HepG2 (cell line): ENCODE results near the gene CDT1. TPM values are rescaled to one million over a fixed set of nuclear protein-coding genes. Genes with fewer than 3 reads are reported as not detected.

Experiments
- AKNA ChIP-seq: sonication (generic); formaldehyde crosslinking; IDR thresholded peaks from 2 replicates; pipeline ENCODE4 v1.4.0; 2020; ENCODE audit warnings: missing genetic modification reagents, borderline replicate concordance
- EHMT2 ChIP-seq: fragments of 200-600 bp; sonication (generic); IDR thresholded peaks from 2 replicates; pipeline ENCODE4 v1.7.0; 2017; ENCODE audit warnings: antibody characterized with exemption, low read depth, low read length, borderline replicate concordance
- HDAC2 ChIP-seq: sonication (generic); formaldehyde crosslinking; IDR thresholded peaks from 2 replicates; pipeline ENCODE4 v1.4.0; 2020; ENCODE audit warnings: missing genetic modification reagents
- KDM5B ChIP-seq: sonication (generic); formaldehyde crosslinking; IDR thresholded peaks from 2 replicates; pipeline ENCODE4 v1.4.0; 2020; ENCODE audit warnings: missing genetic modification reagents, mild to moderate bottlenecking, borderline replicate concordance
- PAWR ChIP-seq: sonication (generic); formaldehyde crosslinking; IDR thresholded peaks from 2 replicates; pipeline ENCODE4 v1.4.0; 2020; ENCODE audit warnings: missing genetic modification reagents, mild to moderate bottlenecking, borderline replicate concordance
- STAG1 ChIP-seq: sonication (generic); formaldehyde crosslinking; IDR thresholded peaks from 2 replicates; pipeline ENCODE4 v1.4.0; 2020; ENCODE audit warnings: missing genetic modification reagents
- TBP ChIP-seq: sonication (generic); formaldehyde crosslinking; IDR thresholded peaks from 2 replicates; pipeline ENCODE4 v1.5.0; 2020; ENCODE audit warnings: missing genetic modification reagents
- TBX2 ChIP-seq: sonication (generic); formaldehyde crosslinking; IDR thresholded peaks from 2 replicates; pipeline ENCODE4 v1.5.0; 2020; ENCODE audit warnings: missing genetic modification reagents, mild to moderate bottlenecking, borderline replicate concordance
- ZBTB8A ChIP-seq: sonication (generic); formaldehyde crosslinking; IDR thresholded peaks from 2 replicates; pipeline ENCODE4 v1.4.0; 2020; ENCODE audit warnings: mild to moderate bottlenecking, low read depth, missing genetic modification reagents, borderline replicate concordance
- ZFP41 ChIP-seq: sonication (generic); formaldehyde crosslinking; IDR thresholded peaks from 2 replicates; pipeline ENCODE4 v1.4.0; 2020; ENCODE audit warnings: mild to moderate bottlenecking, missing genetic modification reagents, borderline replicate concordance
- ZMAT3 ChIP-seq: sonication (generic); formaldehyde crosslinking; conservative IDR thresholded peaks from 2 replicates; pipeline ENCODE4 v1.7.0; 2021; ENCODE audit warnings: missing genetic modification reagents
- ZMYM3 ChIP-seq: sonication (generic); formaldehyde crosslinking; IDR thresholded peaks from 2 replicates; pipeline ENCODE4 v1.5.1; 2020; ENCODE audit warnings: mild to moderate bottlenecking, missing genetic modification reagents
- ZNF720 ChIP-seq: sonication (generic); formaldehyde crosslinking; IDR thresholded peaks from 2 replicates; pipeline ENCODE4 v1.4.0; 2020; ENCODE audit warnings: missing genetic modification reagents
- ZNF781 ChIP-seq: sonication (generic); formaldehyde crosslinking; IDR thresholded peaks from 2 replicates; pipeline ENCODE4 v1.5.1; 2020; ENCODE audit warnings: borderline replicate concordance, mild to moderate bottlenecking, missing genetic modification reagents; ENCODE audit errors: not compliant biosample characterization
- polyA plus RNA-seq, 8 experiments: library from polyadenylated mRNA; depleted of rRNA in 3 of 8; stranded (reverse) in 7 of 8; unstranded in 1 of 8; fragments of >200 nt; fragmentation: Illumina TruSeq in 4 of 8; extraction: Trizol in 4 of 8; gene quantifications; 2 replicates each; pipeline versions ENCODE4 v1.2.1 to v1.2.3, GENCODE V29; 2011 to 2016; ENCODE audit warnings: low read depth in 4 of 8, missing spikeins in 1 of 8, mixed read lengths in 1 of 8; ENCODE audit not compliant: insufficient read depth in 1 of 8
- total RNA-seq, 5 experiments: library from RNA; depleted of rRNA; stranded (reverse); fragments of >200 nt; fragmentation: Illumina TruSeq; extraction: Trizol; gene quantifications; 2 replicates each; pipeline ENCODE4 v1.2.3, GENCODE V29; 2016; ENCODE audit warnings: low read depth in 1 of 5
- TF ChIP-seq, protein P1 (sequence below): IDR thresholded peaks from 2 replicates; pipeline ENCODE4 v1.6.1; 2012; ENCODE audit warnings: low read depth, low read length, improper control_type of control experiment
- TF ChIP-seq, protein P2 (sequence below): sonication (generic); formaldehyde crosslinking; IDR thresholded peaks from 2 replicates; pipeline ENCODE4 v1.9.0; 2021; ENCODE audit warnings: mild to moderate bottlenecking, missing genetic modification reagents

CDT1 gene
- total and polyA plus RNA-seq, 2 of the 13 experiments (the other 11 are each of a cell fraction or from before 2014, with no cell fraction given), result 23.1 to 23.8 TPM

DNA sequence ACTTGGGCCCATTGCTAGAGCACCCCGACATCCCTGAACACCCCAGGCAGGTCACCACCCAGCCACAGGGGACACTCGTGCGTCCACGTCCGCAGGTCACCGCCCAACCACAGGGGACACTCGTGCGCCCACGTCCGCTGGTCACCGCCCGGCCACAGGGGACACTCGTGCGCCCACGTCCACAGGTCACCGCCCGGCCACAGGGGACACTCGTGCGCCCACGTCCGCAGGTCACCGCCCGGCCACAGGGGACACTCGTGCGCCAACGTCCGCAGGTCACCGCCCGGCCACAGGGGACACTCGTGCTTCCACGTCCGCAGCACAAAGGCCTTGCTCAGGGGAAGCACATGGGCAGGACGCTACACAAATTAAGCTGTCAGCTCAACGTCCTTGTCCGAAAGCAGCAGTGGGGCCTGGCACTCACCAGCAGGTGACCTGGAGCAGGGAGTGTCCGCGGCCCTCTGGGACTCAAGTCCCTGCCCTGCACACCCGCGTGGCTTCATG lies 35.5 kb downstream of the CDT1 start (continued):
- TF ChIP-seq AKNA (CRISPR knock-in tag), result no peak
- TF ChIP-seq ZNF781 (CRISPR knock-in tag), result peak; percentile 39
- TF ChIP-seq EHMT2, result peak; percentile 37; the same call in 1 of the 2 replicates
- TF ChIP-seq ZMAT3, result no peak
- peak; percentile 54 for TF ChIP-seq STAG1 (CRISPR knock-in tag)
- TF ChIP-seq ZFP41, result no peak
- no peak for TF ChIP-seq TBP (CRISPR knock-in tag)
- no peak for TF ChIP-seq PAWR (CRISPR knock-in tag)
- peak; percentile 42; the same call in 1 of the 2 replicates for TF ChIP-seq TBX2 (CRISPR knock-in tag)
- TF ChIP-seq ZBTB8A (CRISPR knock-in tag), result no peak
- TF ChIP-seq KDM5B (CRISPR knock-in tag), result peak; percentile 21; the same call in 1 of the 2 replicates
- TF ChIP-seq, protein P1, sequence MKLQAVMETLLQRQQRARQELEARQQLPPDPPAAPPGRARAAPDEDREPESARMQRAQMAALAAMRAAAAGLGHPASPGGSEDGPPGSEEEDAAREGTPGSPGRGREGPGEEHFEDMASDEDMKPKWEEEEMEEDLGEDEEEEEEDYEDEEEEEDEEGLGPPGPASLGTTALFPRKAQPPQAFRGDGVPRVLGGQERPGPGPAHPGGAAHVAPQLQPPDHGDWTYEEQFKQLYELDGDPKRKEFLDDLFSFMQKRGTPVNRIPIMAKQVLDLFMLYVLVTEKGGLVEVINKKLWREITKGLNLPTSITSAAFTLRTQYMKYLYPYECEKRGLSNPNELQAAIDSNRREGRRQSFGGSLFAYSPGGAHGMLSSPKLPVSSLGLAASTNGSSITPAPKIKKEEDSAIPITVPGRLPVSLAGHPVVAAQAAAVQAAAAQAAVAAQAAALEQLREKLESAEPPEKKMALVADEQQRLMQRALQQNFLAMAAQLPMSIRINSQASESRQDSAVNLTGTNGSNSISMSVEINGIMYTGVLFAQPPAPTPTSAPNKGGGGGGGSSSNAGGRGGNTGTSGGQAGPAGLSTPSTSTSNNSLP, result 0 out of 2 replicates have a peak, but pooled peaks have one; percentile 11
- 0 out of 2 replicates have a peak, but pooled peaks have one; percentile 60 for TF ChIP-seq ZNF720 (CRISPR knock-in tag)
- TF ChIP-seq, protein P2, sequence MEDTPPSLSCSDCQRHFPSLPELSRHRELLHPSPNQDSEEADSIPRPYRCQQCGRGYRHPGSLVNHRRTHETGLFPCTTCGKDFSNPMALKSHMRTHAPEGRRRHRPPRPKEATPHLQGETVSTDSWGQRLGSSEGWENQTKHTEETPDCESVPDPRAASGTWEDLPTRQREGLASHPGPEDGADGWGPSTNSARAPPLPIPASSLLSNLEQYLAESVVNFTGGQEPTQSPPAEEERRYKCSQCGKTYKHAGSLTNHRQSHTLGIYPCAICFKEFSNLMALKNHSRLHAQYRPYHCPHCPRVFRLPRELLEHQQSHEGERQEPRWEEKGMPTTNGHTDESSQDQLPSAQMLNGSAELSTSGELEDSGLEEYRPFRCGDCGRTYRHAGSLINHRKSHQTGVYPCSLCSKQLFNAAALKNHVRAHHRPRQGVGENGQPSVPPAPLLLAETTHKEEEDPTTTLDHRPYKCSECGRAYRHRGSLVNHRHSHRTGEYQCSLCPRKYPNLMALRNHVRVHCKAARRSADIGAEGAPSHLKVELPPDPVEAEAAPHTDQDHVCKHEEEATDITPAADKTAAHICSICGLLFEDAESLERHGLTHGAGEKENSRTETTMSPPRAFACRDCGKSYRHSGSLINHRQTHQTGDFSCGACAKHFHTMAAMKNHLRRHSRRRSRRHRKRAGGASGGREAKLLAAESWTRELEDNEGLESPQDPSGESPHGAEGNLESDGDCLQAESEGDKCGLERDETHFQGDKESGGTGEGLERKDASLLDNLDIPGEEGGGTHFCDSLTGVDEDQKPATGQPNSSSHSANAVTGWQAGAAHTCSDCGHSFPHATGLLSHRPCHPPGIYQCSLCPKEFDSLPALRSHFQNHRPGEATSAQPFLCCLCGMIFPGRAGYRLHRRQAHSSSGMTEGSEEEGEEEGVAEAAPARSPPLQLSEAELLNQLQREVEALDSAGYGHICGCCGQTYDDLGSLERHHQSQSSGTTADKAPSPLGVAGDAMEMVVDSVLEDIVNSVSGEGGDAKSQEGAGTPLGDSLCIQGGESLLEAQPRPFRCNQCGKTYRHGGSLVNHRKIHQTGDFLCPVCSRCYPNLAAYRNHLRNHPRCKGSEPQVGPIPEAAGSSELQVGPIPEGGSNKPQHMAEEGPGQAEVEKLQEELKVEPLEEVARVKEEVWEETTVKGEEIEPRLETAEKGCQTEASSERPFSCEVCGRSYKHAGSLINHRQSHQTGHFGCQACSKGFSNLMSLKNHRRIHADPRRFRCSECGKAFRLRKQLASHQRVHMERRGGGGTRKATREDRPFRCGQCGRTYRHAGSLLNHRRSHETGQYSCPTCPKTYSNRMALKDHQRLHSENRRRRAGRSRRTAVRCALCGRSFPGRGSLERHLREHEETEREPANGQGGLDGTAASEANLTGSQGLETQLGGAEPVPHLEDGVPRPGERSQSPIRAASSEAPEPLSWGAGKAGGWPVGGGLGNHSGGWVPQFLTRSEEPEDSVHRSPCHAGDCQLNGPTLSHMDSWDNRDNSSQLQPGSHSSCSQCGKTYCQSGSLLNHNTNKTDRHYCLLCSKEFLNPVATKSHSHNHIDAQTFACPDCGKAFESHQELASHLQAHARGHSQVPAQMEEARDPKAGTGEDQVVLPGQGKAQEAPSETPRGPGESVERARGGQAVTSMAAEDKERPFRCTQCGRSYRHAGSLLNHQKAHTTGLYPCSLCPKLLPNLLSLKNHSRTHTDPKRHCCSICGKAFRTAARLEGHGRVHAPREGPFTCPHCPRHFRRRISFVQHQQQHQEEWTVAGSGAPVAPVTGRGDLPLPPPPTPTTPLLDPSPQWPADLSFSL (CRISPR knock-in tag), result no peak
- TF ChIP-seq ZMYM3 (CRISPR knock-in tag), result peak; percentile 27; the same call in 1 of the 2 replicates
- peak; percentile 69 for TF ChIP-seq HDAC2
